ENCODE results near the gene PNMT. TPM values are rescaled to one million over a fixed set of nuclear protein-coding genes. Genes with fewer than 3 reads are reported as not detected.

PNMT gene
- total RNA-seq, 1 experiment from 2014 or later = 0.17 TPM

DNA sequence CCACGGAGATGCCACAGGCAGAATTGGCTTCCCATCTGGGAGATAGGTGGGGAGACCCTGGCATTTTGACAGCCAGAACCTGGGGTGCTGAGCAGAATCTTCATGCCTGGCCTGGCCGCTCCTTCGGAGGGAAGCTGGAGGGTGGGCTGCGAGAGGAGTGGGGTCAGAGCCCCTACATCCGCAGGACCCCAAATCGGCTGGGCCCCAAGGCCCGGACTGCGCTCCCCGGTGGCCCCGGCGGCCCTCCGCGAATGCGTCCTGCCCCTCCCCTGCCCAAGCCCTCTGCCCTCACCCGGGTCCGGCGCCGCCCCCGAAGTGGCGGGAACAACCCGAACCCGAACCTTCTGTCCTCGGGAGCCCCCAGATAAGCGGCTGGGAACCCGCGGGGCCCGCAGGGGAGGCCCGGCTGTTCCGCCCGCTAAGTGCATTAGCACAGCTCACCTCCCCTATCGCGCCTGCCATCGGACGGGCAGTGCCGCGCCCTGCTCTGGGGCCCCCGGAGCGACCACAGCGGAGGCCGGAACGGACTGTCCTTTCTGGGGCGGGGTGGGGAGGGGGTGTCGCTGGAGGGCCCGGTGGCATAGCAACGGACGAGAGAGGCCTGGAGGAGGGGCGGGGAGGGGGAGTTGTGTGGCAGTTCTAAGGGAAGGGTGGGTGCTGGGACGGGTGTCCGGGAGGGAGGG lies 850 bp upstream of the PNMT start:
- DNase-seq (ENCODE audit: low read depth) = no peak

DNA sequence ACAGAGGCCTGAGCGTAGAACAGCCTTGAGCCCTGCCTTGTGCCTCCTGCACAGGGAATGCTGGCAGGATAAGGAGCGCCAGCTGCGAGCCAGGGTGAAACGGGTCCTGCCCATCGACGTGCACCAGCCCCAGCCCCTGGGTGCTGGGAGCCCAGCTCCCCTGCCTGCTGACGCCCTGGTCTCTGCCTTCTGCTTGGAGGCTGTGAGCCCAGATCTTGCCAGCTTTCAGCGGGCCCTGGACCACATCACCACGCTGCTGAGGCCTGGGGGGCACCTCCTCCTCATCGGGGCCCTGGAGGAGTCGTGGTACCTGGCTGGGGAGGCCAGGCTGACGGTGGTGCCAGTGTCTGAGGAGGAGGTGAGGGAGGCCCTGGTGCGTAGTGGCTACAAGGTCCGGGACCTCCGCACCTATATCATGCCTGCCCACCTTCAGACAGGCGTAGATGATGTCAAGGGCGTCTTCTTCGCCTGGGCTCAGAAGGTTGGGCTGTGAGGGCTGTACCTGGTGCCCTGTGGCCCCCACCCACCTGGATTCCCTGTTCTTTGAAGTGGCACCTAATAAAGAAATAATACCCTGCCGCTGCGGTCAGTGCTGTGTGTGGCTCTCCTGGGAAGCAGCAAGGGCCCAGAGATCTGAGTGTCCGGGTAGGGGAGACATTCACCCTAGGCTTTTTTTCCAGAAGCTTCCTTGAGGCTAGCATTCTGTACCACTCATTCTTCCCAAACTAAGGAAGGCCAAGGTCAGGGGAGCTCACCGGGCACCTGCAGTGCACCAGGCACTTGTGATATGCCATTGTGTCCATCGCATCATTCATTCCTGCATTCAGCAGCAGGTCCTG lies 1.9 kb downstream of the PNMT start:
- no peak for DNase-seq (ENCODE audit: low read depth)

GRCh38 chr17:39670746-39671145 lies 2.5 kb downstream of the PNMT start:
- no peak for DNase-seq (ENCODE audit: low read depth)

- peak; percentile 40 for DNase-seq (ENCODE audit: low read depth)
Observed at GRCh38 chr17:39671651-39672521, 3.6 kb downstream of the PNMT start.

DNA sequence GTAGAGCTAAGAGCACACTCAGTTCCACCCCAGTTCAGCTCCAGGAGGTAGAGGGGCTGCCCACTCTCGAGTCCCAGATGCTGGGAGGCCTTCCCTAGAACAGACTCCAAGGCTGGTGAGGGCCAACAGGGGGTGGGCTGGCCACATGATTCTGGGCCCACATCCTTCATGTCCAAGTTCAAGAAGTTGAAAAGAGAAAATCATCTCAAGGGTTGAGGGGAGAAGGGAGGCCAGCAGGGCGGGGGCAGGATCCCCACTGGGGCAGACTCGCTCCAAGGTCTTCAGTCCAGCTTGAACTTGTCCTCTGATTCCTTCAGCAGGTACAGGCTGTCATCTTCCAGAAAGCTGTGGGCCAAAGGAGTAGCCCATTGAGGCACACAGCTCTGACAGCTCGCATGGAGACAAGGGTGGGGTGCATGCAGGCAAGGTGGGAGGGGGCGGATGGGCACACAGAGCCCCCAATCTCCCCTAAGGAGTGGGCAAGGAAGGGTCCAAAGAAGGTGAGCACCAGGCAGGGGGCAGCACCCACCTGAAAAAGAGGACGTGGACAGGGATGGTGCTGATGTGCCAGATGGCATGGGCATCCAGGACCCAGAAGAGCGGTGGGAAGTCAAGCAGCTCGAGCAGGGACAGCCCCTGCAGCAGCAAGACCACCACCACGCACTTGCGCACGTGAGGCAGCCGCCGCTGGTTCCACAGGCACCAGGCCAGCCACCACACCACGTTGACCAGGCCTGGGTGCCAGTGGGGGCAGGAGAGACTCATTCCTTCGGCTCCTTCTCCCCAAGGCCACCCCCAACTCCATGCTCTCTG lies 4.5 kb downstream of the PNMT start:
- no peak for DNase-seq (ENCODE audit: low read depth)

- no peak for DNase-seq (ENCODE audit: low read depth)
Observed at GRCh38 chr17:39673335-39674081, 5.3 kb downstream of the PNMT start.

GRCh38 chr17:39674179-39674578 lies 5.9 kb downstream of the PNMT start:
- no peak for DNase-seq (ENCODE audit: low read depth)

GRCh38 chr17:39674702-39675389 lies 6.6 kb downstream of the PNMT start:
- DNase-seq (ENCODE audit: low read depth) = no peak

DNA sequence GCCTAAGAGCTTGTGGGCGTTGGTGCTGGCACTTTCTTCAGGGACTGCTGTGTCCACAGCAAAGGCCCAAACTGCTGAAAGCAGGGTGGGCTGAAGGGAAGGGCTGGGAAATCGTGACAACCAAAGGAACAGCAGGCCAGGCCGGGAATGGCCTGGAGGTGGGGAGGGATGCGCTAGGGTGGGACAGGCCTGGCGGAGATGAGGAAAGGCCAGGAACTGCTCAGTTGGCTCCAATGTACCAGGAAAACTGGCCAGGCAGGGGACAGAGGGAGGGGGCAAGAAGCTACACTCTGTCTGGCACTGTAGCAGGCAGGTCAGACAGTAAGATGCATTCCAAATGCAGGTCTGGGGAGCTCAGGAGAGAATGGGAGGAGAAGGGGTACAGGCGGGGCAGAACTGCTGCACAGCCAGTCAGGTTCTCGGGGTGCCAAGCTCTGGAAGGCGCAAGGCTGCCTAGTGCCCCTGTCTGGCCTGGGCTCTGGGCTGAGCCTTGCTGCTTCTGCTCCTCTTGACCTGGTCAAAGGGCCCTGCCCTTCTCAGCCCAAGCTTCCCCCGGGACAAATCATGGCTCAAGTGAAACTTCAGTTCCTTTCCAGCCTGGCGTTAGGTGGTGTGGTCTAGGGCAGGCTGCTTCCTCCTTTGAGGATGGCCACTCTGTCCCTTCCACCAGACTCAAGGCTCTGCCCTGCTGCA lies 7.3 kb downstream of the PNMT start:
- no peak for DNase-seq (ENCODE audit: low read depth)

DNA sequence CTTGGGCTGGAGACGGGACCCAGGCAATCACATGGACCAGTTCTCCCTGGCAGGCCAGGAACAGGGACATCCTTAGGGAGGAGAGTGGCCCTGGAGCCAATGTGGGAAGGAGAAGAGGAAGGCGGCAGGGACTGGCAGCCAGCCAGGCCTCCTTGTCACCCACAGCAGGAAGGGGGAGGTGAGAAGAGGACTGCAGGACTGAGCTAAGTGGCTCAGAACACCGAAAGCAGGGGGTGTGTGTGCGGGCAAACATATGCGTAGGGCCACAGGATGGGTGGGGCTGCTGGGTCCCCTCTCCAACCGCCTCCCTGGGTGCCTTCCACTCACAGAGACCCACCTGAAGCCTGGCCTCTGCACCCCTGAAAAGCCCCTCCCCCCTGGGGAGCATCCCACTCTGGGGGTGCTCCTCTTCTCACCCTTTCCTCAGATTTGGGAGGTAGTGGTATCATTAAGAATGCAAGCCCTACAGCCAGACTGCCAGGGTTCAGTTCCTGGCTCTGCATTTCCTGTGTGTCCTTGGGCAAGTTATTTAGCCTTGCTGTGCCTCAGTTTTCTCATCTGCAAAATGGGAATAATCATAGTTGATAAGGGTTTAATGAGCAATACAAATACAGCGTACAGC lies 8.1 kb downstream of the PNMT start:
- no peak for DNase-seq (ENCODE audit: low read depth)

DNA sequence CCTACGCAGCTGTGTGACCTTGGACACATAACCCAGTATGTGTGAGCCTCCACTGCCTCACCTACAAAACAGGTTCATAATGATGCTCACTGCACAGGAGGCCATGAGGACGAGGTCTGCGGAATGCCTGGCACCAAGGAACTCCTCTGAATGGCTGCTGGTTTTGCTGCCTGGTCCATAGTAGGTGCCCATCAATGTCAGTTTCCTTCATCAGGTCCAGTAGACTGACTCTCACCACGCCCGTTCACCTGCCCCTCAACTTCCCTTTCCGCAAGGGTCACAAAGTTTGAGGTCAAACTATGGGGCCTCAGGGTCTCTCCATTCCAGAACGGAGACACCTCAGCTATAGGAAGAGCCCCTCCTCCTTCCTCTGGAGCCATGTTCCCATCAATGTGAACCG lies 8.8 kb downstream of the PNMT start:
- no peak for DNase-seq (ENCODE audit: low read depth)

DNA sequence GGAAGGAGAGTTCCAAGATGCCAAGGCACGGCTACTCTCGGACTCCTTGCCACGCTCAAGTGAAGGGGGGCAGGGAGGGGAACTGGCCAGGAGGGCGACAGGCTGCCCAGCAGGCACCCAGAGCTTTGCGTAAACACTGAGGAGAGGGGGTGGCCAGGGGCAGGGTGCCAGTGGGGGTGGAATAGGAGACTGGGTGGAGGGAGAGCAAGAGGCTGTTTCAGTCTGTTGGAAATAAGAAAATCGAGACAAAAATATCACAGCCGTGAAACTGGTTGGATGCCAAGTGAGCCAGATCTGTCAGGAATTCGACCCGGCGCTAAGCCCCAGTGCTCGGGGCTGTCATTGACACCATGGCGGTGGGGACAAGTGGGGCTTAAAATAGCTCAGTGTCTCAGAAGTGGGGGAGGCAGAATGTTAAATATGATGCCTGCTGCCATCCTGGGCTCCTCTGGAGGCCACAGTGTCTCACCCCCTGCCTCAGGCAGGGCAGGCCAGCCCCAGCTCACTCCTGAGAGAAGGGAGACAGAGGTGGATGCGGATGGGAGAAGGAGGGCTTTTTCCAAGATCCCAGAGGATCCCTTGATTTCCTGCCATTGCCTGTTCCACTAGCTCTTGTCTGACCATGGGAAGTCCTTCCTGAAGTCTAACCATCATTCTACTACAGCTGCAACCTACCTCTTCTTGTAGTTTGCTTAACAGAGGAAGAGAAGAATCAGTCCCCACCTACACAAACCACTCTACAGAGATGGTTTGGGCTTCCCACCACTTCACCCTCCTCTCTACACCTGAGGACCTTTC lies 9.5 kb downstream of the PNMT start:
- no peak for DNase-seq (ENCODE audit: low read depth)

DNA sequence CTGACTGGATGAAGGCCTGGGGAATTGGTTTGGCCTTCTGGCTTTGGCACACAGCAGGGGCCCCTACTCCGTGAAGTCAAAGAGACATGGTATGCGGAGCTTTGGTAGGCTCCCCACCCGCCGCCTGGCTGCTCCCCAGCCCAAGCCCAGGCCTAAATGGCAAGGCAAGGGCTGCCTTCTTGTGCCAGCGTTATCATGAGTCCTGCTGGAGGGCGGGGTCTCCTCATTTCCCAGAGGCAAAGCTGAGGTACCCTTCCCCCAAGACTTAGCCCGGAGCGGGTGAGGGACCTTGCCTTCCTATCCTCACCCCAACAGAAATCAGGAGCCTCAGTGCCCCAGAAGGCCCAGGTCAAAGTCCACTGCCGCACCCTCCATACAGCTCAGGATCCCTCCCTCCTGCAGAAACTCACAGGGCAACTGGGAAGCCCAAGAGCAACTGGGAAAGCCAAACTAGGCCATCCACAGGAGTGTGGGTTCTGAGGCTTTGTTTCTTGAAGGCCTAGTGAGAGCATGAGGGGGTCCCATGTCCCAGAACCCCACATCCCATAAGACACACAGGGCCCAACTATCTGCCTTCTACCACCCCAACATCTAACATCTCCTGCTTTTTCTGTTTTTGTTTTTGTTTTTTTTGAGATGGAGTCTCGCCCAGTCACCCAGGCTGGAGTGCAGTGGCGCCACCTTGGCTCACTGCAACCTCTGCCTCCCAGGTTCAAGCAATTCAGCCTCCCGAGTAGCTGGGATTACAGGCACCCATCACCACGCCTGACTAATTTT lies 10.3 kb downstream of the PNMT start:
- no peak for DNase-seq (ENCODE audit: low read depth)

GRCh38 chr17:39679521-39680192 lies 11.4 kb downstream of the PNMT start:
- no peak for DNase-seq (ENCODE audit: low read depth)

GRCh38 chr17:39683295-39683939 lies 15.2 kb downstream of the PNMT start:
- no peak for DNase-seq (ENCODE audit: low read depth)
